GM21381 (cell line): ENCODE data around the gene PRKCB.

Experiments used
- ATAC-seq: cut with Tn5 transposase; IDR thresholded peaks from one replicate; pipeline ENCODE4 v1.9.1; 2021; ENCODE audit warnings: mild to moderate bottlenecking, moderate library complexity; ENCODE audit not compliant: unreplicated experiment

Gene PRKCB

GRCh38 chr16:23836078-23836403 lies 258 bp downstream of the PRKCB start:
- peak; percentile 3 for ATAC-seq

GRCh38 chr16:23836404-23837311 lies 875 bp downstream of the PRKCB start:
- peak; percentile 19 for ATAC-seq

- ATAC-seq = no peak
These were observed 1.9 kb downstream of the PRKCB start for GRCh38 chr16:23837553-23838308.

GRCh38 chr16:23838485-23839142 lies 2.8 kb downstream of the PRKCB start:
- no peak for ATAC-seq

- no peak for ATAC-seq
These were observed 4.5 kb downstream of the PRKCB start for GRCh38 chr16:23840310-23840709.

GRCh38 chr16:23842137-23842600 lies 6.4 kb downstream of the PRKCB start:
- ATAC-seq = peak; percentile 73

- ATAC-seq = peak; percentile 35
These were observed 7.4 kb downstream of the PRKCB start for GRCh38 chr16:23843143-23843542.

- ATAC-seq = no peak
These were observed 11.5 kb downstream of the PRKCB start for GRCh38 chr16:23847251-23847650.

- ATAC-seq = no peak
These were observed 12.2 kb downstream of the PRKCB start for GRCh38 chr16:23847948-23848347.

- ATAC-seq = no peak
These were observed 13.2 kb downstream of the PRKCB start for GRCh38 chr16:23848958-23849357.

GRCh38 chr16:23852794-23853562 lies 17.2 kb downstream of the PRKCB start:
- ATAC-seq = no peak

- no peak for ATAC-seq
These were observed 19.2 kb downstream of the PRKCB start for GRCh38 chr16:23855010-23855409.

- ATAC-seq = no peak
These were observed 20.5 kb downstream of the PRKCB start for GRCh38 chr16:23856251-23856709.

- no peak for ATAC-seq
These were observed 21.6 kb downstream of the PRKCB start for GRCh38 chr16:23857256-23857880.

- ATAC-seq = no peak
These were observed 22.1 kb downstream of the PRKCB start for GRCh38 chr16:23857881-23858269.

- no peak for ATAC-seq
These were observed 22.8 kb downstream of the PRKCB start for GRCh38 chr16:23858542-23858941.

GRCh38 chr16:23859713-23860269 lies 24.0 kb downstream of the PRKCB start:
- no peak for ATAC-seq

GRCh38 chr16:23861874-23862273 lies 26.1 kb downstream of the PRKCB start:
- no peak for ATAC-seq

GRCh38 chr16:23862556-23862955 lies 26.8 kb downstream of the PRKCB start:
- ATAC-seq = no peak
